ENCODE results near the gene KRTAP10-1. TPM values are rescaled to one million over a fixed set of nuclear protein-coding genes. Genes with fewer than 3 reads are reported as not detected.

KRTAP10-1 gene
- total RNA-seq, 1 donor from 2014 or later = not detected

DNA sequence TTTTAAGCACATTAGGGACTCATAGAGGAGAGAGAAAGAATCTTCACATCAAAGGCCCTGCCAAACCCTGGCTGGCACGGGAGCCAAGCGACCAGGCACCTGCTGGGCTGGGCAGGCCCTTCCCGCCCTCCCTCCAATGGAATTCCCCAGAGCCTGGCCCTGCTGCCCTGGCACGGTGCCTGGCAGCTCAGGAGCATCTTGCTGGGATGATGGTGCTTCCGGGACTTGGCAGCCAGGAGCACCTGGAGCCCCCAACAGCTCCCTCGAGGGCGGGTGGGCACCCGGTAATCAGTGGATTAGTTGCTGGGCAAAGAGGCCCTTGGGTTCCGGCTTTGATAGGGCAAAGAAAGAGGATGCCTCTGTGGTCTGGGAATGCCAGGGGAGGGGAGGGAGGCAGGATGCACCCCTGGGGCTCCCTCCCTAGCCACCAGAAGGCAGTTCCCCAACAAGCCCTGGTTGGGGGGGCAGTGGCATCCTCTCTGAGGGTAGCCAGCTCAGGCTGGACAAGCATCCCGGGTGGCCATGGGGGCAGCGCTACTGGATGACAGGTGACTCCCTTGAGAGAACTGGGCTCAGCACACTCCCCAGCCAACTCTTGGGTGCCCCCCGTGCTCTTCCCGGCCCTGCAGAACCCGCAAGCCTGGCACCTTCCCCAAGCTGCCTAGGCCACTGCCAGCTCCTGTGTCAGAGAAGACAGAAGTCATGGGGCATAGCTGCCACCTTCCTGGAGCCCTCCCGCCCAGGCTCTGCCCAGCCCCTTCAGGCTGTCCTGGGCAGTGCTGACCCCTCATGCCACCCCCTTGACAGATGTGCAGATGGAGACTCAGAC, 26.4 kb downstream of the KRTAP10-1 start:
- Histone ChIP-seq H3K36me3 (ENCODE audit: control insufficient read depth, insufficient read depth, low read length) (no peaks in the 10 kb centered on the region), H3K27me3 (ENCODE audit: control insufficient read depth, insufficient read depth, low read length) (peaks cover 13% of the 10 kb centered on the region), H3K4me3 (ENCODE audit: low read depth, low read length) (no peak overlapping the region)
- DNase-seq (ENCODE audit: low read depth) = no peak
- TF ChIP-seq, protein P1, sequence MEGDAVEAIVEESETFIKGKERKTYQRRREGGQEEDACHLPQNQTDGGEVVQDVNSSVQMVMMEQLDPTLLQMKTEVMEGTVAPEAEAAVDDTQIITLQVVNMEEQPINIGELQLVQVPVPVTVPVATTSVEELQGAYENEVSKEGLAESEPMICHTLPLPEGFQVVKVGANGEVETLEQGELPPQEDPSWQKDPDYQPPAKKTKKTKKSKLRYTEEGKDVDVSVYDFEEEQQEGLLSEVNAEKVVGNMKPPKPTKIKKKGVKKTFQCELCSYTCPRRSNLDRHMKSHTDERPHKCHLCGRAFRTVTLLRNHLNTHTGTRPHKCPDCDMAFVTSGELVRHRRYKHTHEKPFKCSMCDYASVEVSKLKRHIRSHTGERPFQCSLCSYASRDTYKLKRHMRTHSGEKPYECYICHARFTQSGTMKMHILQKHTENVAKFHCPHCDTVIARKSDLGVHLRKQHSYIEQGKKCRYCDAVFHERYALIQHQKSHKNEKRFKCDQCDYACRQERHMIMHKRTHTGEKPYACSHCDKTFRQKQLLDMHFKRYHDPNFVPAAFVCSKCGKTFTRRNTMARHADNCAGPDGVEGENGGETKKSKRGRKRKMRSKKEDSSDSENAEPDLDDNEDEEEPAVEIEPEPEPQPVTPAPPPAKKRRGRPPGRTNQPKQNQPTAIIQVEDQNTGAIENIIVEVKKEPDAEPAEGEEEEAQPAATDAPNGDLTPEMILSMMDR (IDR thresholded peaks at IDR 0.05; ENCODE audit: insufficient read depth, low read length, poor library complexity, severe bottlenecking) = no peak

DNA sequence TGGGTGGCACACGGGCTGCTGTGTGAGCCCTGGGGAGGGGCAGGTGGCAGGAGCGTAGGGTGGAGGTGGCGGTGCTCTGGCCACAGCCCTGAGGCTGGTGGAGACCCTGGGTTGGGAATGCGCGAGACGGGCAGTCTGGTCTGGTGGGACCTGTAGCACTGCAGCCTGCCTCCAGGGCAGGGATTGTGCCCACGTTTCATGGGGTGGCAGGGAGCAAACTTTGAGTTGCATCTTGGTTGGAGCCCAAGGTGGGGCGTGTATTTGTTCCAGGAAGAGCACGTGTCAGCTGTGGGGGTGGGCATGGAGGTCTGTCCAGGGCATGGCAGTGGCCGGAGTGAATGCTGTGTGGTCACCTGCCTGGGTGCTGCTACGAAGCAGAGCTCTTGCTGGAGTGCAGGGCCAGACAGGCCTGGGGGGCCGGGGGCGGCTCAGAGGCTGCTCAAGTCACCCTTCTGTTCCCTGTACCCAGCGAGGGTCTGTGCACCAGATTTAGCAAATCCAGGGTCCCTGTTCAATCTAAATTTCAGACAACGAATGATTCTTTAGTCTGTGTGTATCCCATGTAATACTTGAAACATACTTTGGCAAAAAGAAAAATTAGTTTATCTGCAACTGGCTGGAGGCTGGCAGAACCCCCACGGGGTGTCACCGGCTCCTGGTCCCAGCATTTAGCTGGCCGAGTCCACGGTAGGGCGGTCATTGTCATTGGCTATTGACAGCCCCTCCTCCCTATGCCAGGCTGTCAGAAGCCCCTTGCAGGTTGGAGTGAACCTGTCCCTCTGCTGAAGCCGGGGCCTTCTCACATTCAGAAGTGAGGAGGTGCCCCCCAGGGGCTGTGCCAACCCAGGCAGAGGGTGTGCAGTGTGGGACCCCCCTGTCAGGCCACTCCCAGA, 27.3 kb downstream of the KRTAP10-1 start:
- Histone ChIP-seq H3K36me3 (ENCODE audit: control insufficient read depth, insufficient read depth, low read length) (no peaks in the 10 kb centered on the region), H3K4me3 (ENCODE audit: low read depth, low read length) (no peak overlapping the region), H3K27me3 (ENCODE audit: control insufficient read depth, insufficient read depth, low read length) (peaks cover 19% of the 10 kb centered on the region)
- DNase-seq (ENCODE audit: low read depth) = no peak
- TF ChIP-seq, protein P1 (IDR thresholded peaks at IDR 0.05; ENCODE audit: insufficient read depth, low read length, poor library complexity, severe bottlenecking) = no peak

DNA sequence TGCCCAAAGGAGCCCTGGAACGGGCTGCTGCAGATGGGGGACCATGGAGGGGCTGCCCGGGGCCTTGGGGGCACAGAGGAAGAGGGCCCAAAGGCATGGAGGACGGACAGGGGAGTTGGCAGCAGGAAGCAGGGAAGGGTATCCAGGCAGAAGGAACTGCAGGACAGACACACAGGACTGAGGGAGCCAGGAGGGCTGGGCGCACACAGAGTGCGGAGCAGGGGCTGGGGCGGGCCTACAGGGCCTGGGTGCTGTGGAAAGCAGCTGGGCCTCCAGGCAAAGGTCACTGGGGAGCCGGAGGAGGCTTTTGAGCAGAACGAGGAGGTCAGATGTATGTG, 28.1 kb downstream of the KRTAP10-1 start:
- no peak for DNase-seq (ENCODE audit: low read depth)
- no peak overlapping the region for H3K4me3 ChIP-seq (ENCODE audit: low read depth, low read length)
- H3K27me3 ChIP-seq (ENCODE audit: control insufficient read depth, insufficient read depth, low read length) = peaks cover 24% of the 10 kb centered on the region
- H3K36me3 ChIP-seq (ENCODE audit: control insufficient read depth, insufficient read depth, low read length) = no peaks in the 10 kb centered on the region
- TF ChIP-seq, protein P1 (IDR thresholded peaks at IDR 0.05; ENCODE audit: insufficient read depth, low read length, poor library complexity, severe bottlenecking) = no peak

DNA sequence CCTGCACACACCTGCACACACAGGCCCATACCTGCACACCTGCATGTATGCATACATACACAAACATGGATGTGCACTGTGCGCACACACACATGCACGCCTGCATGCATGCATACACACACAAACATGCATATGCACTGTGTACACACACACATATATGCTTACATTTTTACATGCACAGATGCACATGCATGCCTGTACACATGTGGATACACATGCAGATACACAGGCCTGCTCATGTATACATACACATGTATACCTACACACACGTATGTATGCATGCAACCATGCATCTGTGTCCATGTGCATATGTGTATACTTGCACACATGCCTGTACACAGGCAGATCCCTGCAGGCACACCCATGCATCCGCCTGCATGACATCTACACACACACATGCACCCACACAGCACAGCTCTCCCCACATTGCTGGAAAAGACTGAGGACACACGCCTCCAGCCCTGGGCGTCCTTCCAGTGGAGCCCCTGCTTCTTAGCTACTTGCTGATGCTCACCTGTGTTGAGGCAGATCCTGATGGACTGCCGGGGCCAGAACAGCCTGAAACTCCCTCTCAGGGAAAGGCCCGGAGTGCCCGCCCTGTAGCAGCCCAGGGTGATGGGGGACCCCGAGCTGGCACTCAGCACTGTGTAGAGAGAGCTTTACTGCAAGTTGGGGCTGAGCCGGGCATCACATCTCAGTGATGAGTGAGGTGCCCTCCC, 28.6 kb downstream of the KRTAP10-1 start:
- H3K27me3 ChIP-seq (ENCODE audit: control insufficient read depth, insufficient read depth, low read length) = peaks cover 29% of the 10 kb centered on the region
- H3K36me3 ChIP-seq (ENCODE audit: control insufficient read depth, insufficient read depth, low read length) = no peaks in the 10 kb centered on the region
- TF ChIP-seq, protein P1 (IDR thresholded peaks at IDR 0.05; ENCODE audit: insufficient read depth, low read length, poor library complexity, severe bottlenecking) = no peak
- H3K4me3 ChIP-seq (ENCODE audit: low read depth, low read length) = no peak overlapping the region
- DNase-seq (ENCODE audit: low read depth) = no peak

DNA sequence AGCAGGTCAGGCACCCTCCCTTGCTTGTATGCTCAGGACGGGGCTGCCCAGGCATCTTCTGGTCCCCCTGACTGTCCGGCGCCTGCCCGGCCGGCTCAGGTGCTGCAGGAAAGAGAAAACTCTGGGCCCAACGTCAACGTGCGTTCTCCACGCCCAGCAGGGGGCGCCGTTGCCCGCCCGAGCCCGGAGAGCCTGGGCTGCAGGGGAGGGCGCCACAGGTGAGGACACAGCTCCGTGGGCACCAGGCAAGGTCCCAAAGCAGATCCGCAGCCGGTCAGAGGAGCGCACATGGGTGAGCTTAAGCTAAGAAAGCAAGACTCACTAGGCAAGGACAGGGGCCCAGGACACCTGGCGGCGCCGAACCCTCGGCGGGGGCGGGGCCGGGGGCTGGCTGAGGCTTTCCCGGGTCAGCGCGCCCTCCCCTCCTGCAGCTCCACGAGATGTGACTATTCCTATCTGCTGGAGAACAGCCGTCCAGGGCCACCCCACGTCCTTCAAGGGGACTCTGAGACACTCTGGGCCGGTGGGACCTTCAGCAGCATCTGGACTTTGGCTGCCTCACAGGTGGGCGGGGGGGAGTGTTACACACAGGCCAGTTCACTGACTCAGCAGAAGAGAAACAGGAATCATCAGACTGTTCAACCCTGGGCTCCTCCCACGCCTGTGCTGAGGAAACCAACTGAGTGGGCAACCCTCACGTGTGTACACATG, 29.3 kb downstream of the KRTAP10-1 start:
- H3K27me3 ChIP-seq (ENCODE audit: control insufficient read depth, insufficient read depth, low read length) = peaks cover 35% of the 10 kb centered on the region
- TF ChIP-seq, protein P1 (IDR thresholded peaks at IDR 0.05; ENCODE audit: insufficient read depth, low read length, poor library complexity, severe bottlenecking) = peak; percentile 91
- peak overlapping the region; percentile 11 for H3K4me3 ChIP-seq (ENCODE audit: low read depth, low read length)
- H3K36me3 ChIP-seq (ENCODE audit: control insufficient read depth, insufficient read depth, low read length) = no peaks in the 10 kb centered on the region
- DNase-seq (ENCODE audit: low read depth) = peak; percentile 12
